WERI-Rb-1 (cell line): ENCODE results near the gene CHCT1.

ENCODE experiments used
- DNase-seq: peaks from one replicate; pipeline ENCODE4 v3.0.0-alpha.2; 2020
- H3K27ac ChIP-seq: fragments of 250-450 bp; sonication (Bioruptor Pico); 2 replicates; pipeline ENCODE4 v1.5.1; 2020; ENCODE audit warnings: mild to moderate bottlenecking, moderate library complexity
- H3K27me3 ChIP-seq: fragments of 250-450 bp; sonication (Bioruptor Pico); 2 replicates; pipeline ENCODE4 v1.5.1; 2021; ENCODE audit warnings: mild to moderate bottlenecking, low read depth, moderate library complexity; ENCODE audit not compliant: insufficient read depth, severe bottlenecking
- H3K36me3 ChIP-seq: fragments of 250-450 bp; sonication (Bioruptor Pico); 2 replicates; pipeline ENCODE4 v1.5.1; 2020; ENCODE audit warnings: mild to moderate bottlenecking, moderate library complexity
- H3K4me3 ChIP-seq: 2 replicates; pipeline ENCODE4 v1.5.1; 2011; ENCODE audit warnings: low read depth, mild to moderate bottlenecking, control low read depth, low read length
- H3K9me3 ChIP-seq: fragments of 250-450 bp; sonication (Bioruptor Pico); 2 replicates; pipeline ENCODE4 v1.5.1; 2021; ENCODE audit warnings: mild to moderate bottlenecking, moderate library complexity; ENCODE audit not compliant: severe bottlenecking
- CTCF ChIP-seq: IDR thresholded peaks from 2 replicates; pipeline ENCODE4 v1.5.1; 2011; ENCODE audit warnings: low read depth, mild to moderate bottlenecking, control low read depth, inconsistent platforms, low read length

Gene CHCT1

GRCh38 chr17:60386147-60387058 lies 35.9 kb upstream of the CHCT1 start:
- H3K36me3 ChIP-seq = no peaks in the 10 kb centered on the region
- H3K27me3 ChIP-seq = no peaks in the 10 kb centered on the region
- TF ChIP-seq CTCF = no peak
- no peak overlapping the region for H3K27ac ChIP-seq
- no peaks in the 10 kb centered on the region for H3K9me3 ChIP-seq
- H3K4me3 ChIP-seq = no peak overlapping the region
- DNase-seq = no peak

GRCh38 chr17:60387666-60388065 lies 34.6 kb upstream of the CHCT1 start:
- no peak for DNase-seq
- no peaks in the 10 kb centered on the region for H3K27me3 ChIP-seq
- no peak overlapping the region for H3K4me3 ChIP-seq
- H3K36me3 ChIP-seq = no peaks in the 10 kb centered on the region
- H3K9me3 ChIP-seq = no peaks in the 10 kb centered on the region
- TF ChIP-seq CTCF = no peak
- H3K27ac ChIP-seq = no peak overlapping the region

- Histone ChIP-seq H3K36me3 (no peaks in the 10 kb centered on the region), H3K4me3 (no peak overlapping the region), H3K27ac (no peak overlapping the region), H3K27me3 (no peaks in the 10 kb centered on the region), H3K9me3 (no peaks in the 10 kb centered on the region)
- TF ChIP-seq CTCF = no peak
- no peak for DNase-seq
Measured at GRCh38 chr17:60388742-60389141, 33.5 kb upstream of the CHCT1 start.

GRCh38 chr17:60390186-60390585 lies 32.1 kb upstream of the CHCT1 start:
- Histone ChIP-seq H3K36me3 (no peaks in the 10 kb centered on the region), H3K27me3 (no peaks in the 10 kb centered on the region), H3K9me3 (no peaks in the 10 kb centered on the region), H3K4me3 (peak overlapping the region; percentile 59), H3K27ac (peak overlapping the region; percentile 85)
- no peak for TF ChIP-seq CTCF
- no peak for DNase-seq

- H3K4me3 ChIP-seq = peak overlapping the region; percentile 59
- peak overlapping the region; percentile 85 for H3K27ac ChIP-seq
- no peaks in the 10 kb centered on the region for H3K9me3 ChIP-seq
- TF ChIP-seq CTCF = no peak
- H3K36me3 ChIP-seq = no peaks in the 10 kb centered on the region
- H3K27me3 ChIP-seq = no peaks in the 10 kb centered on the region
- peak; percentile 45 for DNase-seq
Measured at GRCh38 chr17:60390925-60391470, 31.3 kb upstream of the CHCT1 start.
